ENCODE data around the gene IMPDH1.

IMPDH1 gene

GRCh38 chr7:128453836-128454804, 44.3 kb upstream of the IMPDH1 start:
- Histone ChIP-seq H3K27me3 (ENCODE audit: control insufficient read depth in 3 of 3, insufficient read depth in 3 of 3, low read depth in 1 of 3, low read length in 3 of 3) (peaks cover 0 to 3% (median 0%) of the 10 kb centered on the region in 3 experiments), H3K9ac (ENCODE audit: low read depth, low read length, poor library complexity) (no peak overlapping the region), H2BK120ac (ENCODE audit: low read depth, low read length) (no peak overlapping the region), H3K79me1 (ENCODE audit: low read depth, low read length) (no peaks in the 10 kb centered on the region), H3K4me3 (ENCODE audit: low read length in 2 of 2) (no peak overlapping the region), H2BK15ac (ENCODE audit: low read length) (no peak overlapping the region), H3K36me3 (replicated peaks in 1 of 2; ENCODE audit: control insufficient read depth in 2 of 2, insufficient read depth in 2 of 2, low read length in 2 of 2) (peaks cover 4 to 22% of the 10 kb centered on the region in 2 donors), H3K4me2 (ENCODE audit: insufficient read depth, low read length, poor library complexity, severe bottlenecking) (peak overlapping the region; percentile 40), H3K18ac (ENCODE audit: low read length) (peak overlapping the region; percentile 3), H2AK5ac (ENCODE audit: low read depth, low read length) (no peak overlapping the region), H2BK12ac (ENCODE audit: low read length) (no peak overlapping the region), H3K14ac (ENCODE audit: low read length) (no peak overlapping the region), H4K8ac (ENCODE audit: low read depth, low read length) (no peak overlapping the region), H3K27ac (replicated peaks; ENCODE audit: low read length) (peak overlapping the region; percentile 72), H3K4me1 (ENCODE audit: control insufficient read depth in 2 of 2, insufficient read depth in 1 of 2, low read depth in 1 of 2, low read length in 2 of 2) (peaks cover 16 to 18% of the 10 kb centered on the region in 2 donors), H3K4ac (ENCODE audit: low read length) (no peak overlapping the region), H3K9me3 (replicated peaks in 1 of 2; ENCODE audit: control insufficient read depth in 2 of 2, insufficient read depth in 1 of 2, low read depth in 1 of 2, low read length in 2 of 2) (no peaks in the 10 kb centered on the region), H2BK5ac (ENCODE audit: low read length) (no peak overlapping the region), H2AFZ (ENCODE audit: low read length) (peak overlapping the region; percentile 81), H4K91ac (ENCODE audit: low read depth, low read length, poor library complexity) (no peak overlapping the region), H3K23ac (ENCODE audit: low read depth, low read length, poor library complexity) (no peak overlapping the region)
- no CpG with 5 or more reads among the region's 23 CpGs for WGBS, 2 donors (ENCODE audit: extremely low coverage in 2 of 2, insufficient read length in 2 of 2, insufficient replicate concordance in 1 of 2)
- peak; percentile 65 for DNase-seq (ENCODE audit: low spot score)

- Histone ChIP-seq H2BK15ac (ENCODE audit: low read length) (no peak overlapping the region), H3K14ac (ENCODE audit: low read length) (no peak overlapping the region), H3K4me1 (ENCODE audit: control insufficient read depth in 2 of 2, insufficient read depth in 1 of 2, low read depth in 1 of 2, low read length in 2 of 2) (peaks cover 10 to 11% of the 10 kb centered on the region in 2 donors), H3K79me1 (ENCODE audit: low read depth, low read length) (no peaks in the 10 kb centered on the region), H3K23ac (ENCODE audit: low read depth, low read length, poor library complexity) (no peak overlapping the region), H3K18ac (ENCODE audit: low read length) (no peak overlapping the region), H2BK5ac (ENCODE audit: low read length) (no peak overlapping the region), H3K4me3 (ENCODE audit: low read length in 2 of 2) (no peak overlapping the region), H3K36me3 (replicated peaks in 1 of 2; ENCODE audit: control insufficient read depth in 2 of 2, insufficient read depth in 2 of 2, low read length in 2 of 2) (peaks cover 4 to 8% of the 10 kb centered on the region in 2 donors), H3K27ac (replicated peaks; ENCODE audit: low read length) (no peak overlapping the region), H4K8ac (ENCODE audit: low read depth, low read length) (no peak overlapping the region), H2AK5ac (ENCODE audit: low read depth, low read length) (no peak overlapping the region), H4K91ac (ENCODE audit: low read depth, low read length, poor library complexity) (no peak overlapping the region), H2BK120ac (ENCODE audit: low read depth, low read length) (no peak overlapping the region), H3K9ac (ENCODE audit: low read depth, low read length, poor library complexity) (no peak overlapping the region), H3K4me2 (ENCODE audit: insufficient read depth, low read length, poor library complexity, severe bottlenecking) (no peak overlapping the region), H3K4ac (ENCODE audit: low read length) (no peak overlapping the region), H3K9me3 (replicated peaks in 1 of 2; ENCODE audit: control insufficient read depth in 2 of 2, insufficient read depth in 1 of 2, low read depth in 1 of 2, low read length in 2 of 2) (no peaks in the 10 kb centered on the region), H2BK12ac (ENCODE audit: low read length) (no peak overlapping the region), H3K27me3 (ENCODE audit: control insufficient read depth in 3 of 3, insufficient read depth in 3 of 3, low read depth in 1 of 3, low read length in 3 of 3) (peaks cover 0 to 11% (median 0%) of the 10 kb centered on the region in 3 experiments), H2AFZ (ENCODE audit: low read length) (no peak overlapping the region)
- no peak for DNase-seq (ENCODE audit: low spot score)
- no CpG with 5 or more reads among the region's 1 CpG for WGBS, 2 donors (ENCODE audit: extremely low coverage in 2 of 2, insufficient read length in 2 of 2, insufficient replicate concordance in 1 of 2)
Observed at GRCh38 chr7:128452552-128452951, 42.8 kb upstream of the IMPDH1 start.

- H3K4me2 ChIP-seq (ENCODE audit: insufficient read depth, low read length, poor library complexity, severe bottlenecking): no peak overlapping the region
- no peaks in the 10 kb centered on the region for H3K79me1 ChIP-seq (ENCODE audit: low read depth, low read length)
- peaks cover 4 to 10% of the 10 kb centered on the region in 2 donors for H3K4me1 ChIP-seq (ENCODE audit: control insufficient read depth in 2 of 2, insufficient read depth in 1 of 2, low read depth in 1 of 2, low read length in 2 of 2)
- no peak overlapping the region for H2AFZ ChIP-seq (ENCODE audit: low read length)
- no peak overlapping the region for H3K18ac ChIP-seq (ENCODE audit: low read length)
- no peak overlapping the region for H2BK120ac ChIP-seq (ENCODE audit: low read depth, low read length)
- no peak overlapping the region for H2BK15ac ChIP-seq (ENCODE audit: low read length)
- no peak overlapping the region for H3K9ac ChIP-seq (ENCODE audit: low read depth, low read length, poor library complexity)
- DNase-seq (ENCODE audit: low spot score): no peak
- H2BK5ac ChIP-seq (ENCODE audit: low read length): no peak overlapping the region
- H2BK12ac ChIP-seq (ENCODE audit: low read length): no peak overlapping the region
- no peaks in the 10 kb centered on the region for H3K9me3 ChIP-seq (replicated peaks in 1 of 2; ENCODE audit: control insufficient read depth in 2 of 2, insufficient read depth in 1 of 2, low read depth in 1 of 2, low read length in 2 of 2)
- H3K27me3 ChIP-seq (ENCODE audit: control insufficient read depth in 3 of 3, insufficient read depth in 3 of 3, low read depth in 1 of 3, low read length in 3 of 3): peaks cover 0 to 24% (median 0%) of the 10 kb centered on the region in 3 experiments
- no CpG with 5 or more reads among the region's 5 CpGs for WGBS, 2 donors (ENCODE audit: extremely low coverage in 2 of 2, insufficient read length in 2 of 2, insufficient replicate concordance in 1 of 2)
- no peak overlapping the region for H3K27ac ChIP-seq (replicated peaks; ENCODE audit: low read length)
- no peak overlapping the region for H3K4ac ChIP-seq (ENCODE audit: low read length)
- no peak overlapping the region for H2AK5ac ChIP-seq (ENCODE audit: low read depth, low read length)
- H3K4me3 ChIP-seq (ENCODE audit: low read length in 2 of 2): no peak overlapping the region
- H3K23ac ChIP-seq (ENCODE audit: low read depth, low read length, poor library complexity): no peak overlapping the region
- no peak overlapping the region for H3K14ac ChIP-seq (ENCODE audit: low read length)
- no peaks in the 10 kb centered on the region for H3K36me3 ChIP-seq (replicated peaks in 1 of 2; ENCODE audit: control insufficient read depth in 2 of 2, insufficient read depth in 2 of 2, low read length in 2 of 2)
- H4K91ac ChIP-seq (ENCODE audit: low read depth, low read length, poor library complexity): no peak overlapping the region
- H4K8ac ChIP-seq (ENCODE audit: low read depth, low read length): no peak overlapping the region
Observed at GRCh38 chr7:128450913-128451312, 41.1 kb upstream of the IMPDH1 start.

GRCh38 chr7:128450409-128450808, 40.6 kb upstream of the IMPDH1 start:
- no peak overlapping the region for H4K91ac ChIP-seq (ENCODE audit: low read depth, low read length, poor library complexity)
- no peaks in the 10 kb centered on the region for H3K79me1 ChIP-seq (ENCODE audit: low read depth, low read length)
- H3K27ac ChIP-seq (replicated peaks; ENCODE audit: low read length): no peak overlapping the region
- no peak overlapping the region for H2BK120ac ChIP-seq (ENCODE audit: low read depth, low read length)
- H3K36me3 ChIP-seq (replicated peaks in 1 of 2; ENCODE audit: control insufficient read depth in 2 of 2, insufficient read depth in 2 of 2, low read length in 2 of 2): no peaks in the 10 kb centered on the region
- no peak overlapping the region for H3K4me3 ChIP-seq (ENCODE audit: low read length in 2 of 2)
- H4K8ac ChIP-seq (ENCODE audit: low read depth, low read length): no peak overlapping the region
- peaks cover 0 to 27% (median 0%) of the 10 kb centered on the region in 3 experiments for H3K27me3 ChIP-seq (ENCODE audit: control insufficient read depth in 3 of 3, insufficient read depth in 3 of 3, low read depth in 1 of 3, low read length in 3 of 3)
- no peak overlapping the region for H3K14ac ChIP-seq (ENCODE audit: low read length)
- no peak overlapping the region for H3K4me2 ChIP-seq (ENCODE audit: insufficient read depth, low read length, poor library complexity, severe bottlenecking)
- no peak overlapping the region for H2BK12ac ChIP-seq (ENCODE audit: low read length)
- no peak overlapping the region for H3K23ac ChIP-seq (ENCODE audit: low read depth, low read length, poor library complexity)
- no peak overlapping the region for H3K4ac ChIP-seq (ENCODE audit: low read length)
- H3K18ac ChIP-seq (ENCODE audit: low read length): no peak overlapping the region
- no peak overlapping the region for H2AFZ ChIP-seq (ENCODE audit: low read length)
- no CpG with 5 or more reads among the region's 4 CpGs for WGBS, 2 donors (ENCODE audit: extremely low coverage in 2 of 2, insufficient read length in 2 of 2, insufficient replicate concordance in 1 of 2)
- no peak overlapping the region for H2AK5ac ChIP-seq (ENCODE audit: low read depth, low read length)
- no peak overlapping the region for H2BK5ac ChIP-seq (ENCODE audit: low read length)
- peaks cover 4 to 8% of the 10 kb centered on the region in 2 donors for H3K4me1 ChIP-seq (ENCODE audit: control insufficient read depth in 2 of 2, insufficient read depth in 1 of 2, low read depth in 1 of 2, low read length in 2 of 2)
- H3K9me3 ChIP-seq (replicated peaks in 1 of 2; ENCODE audit: control insufficient read depth in 2 of 2, insufficient read depth in 1 of 2, low read depth in 1 of 2, low read length in 2 of 2): no peaks in the 10 kb centered on the region
- H3K9ac ChIP-seq (ENCODE audit: low read depth, low read length, poor library complexity): no peak overlapping the region
- no peak overlapping the region for H2BK15ac ChIP-seq (ENCODE audit: low read length)
- no peak for DNase-seq (ENCODE audit: low spot score)
